B cell (primary cell): ENCODE data around the gene SLC24A3. TPM values are rescaled to one million over a fixed set of nuclear protein-coding genes. Genes with fewer than 3 reads are reported as not detected.

Experiments used
- ATAC-seq: fragments of 200-7000 bp; cut with Tn5 transposase; one replicate; pipeline ENCODE4 v1.10.0; 2021; ENCODE audit warnings: low read depth, mild to moderate bottlenecking, moderate number of reproducible peaks, moderate library complexity
- CTCF ChIA-PET: fragments of 350-600 bp; sonication (Branson Sonifier 250); formaldehyde crosslinking; loops from one replicate; lab custom pipeline; 2021; ENCODE audit warnings: antibody characterized with exemption, inconsistent platforms; lab: Charles Lee
- POLR2A ChIA-PET: fragments of 350-600 bp; sonication (Branson Sonifier 250); formaldehyde crosslinking; loops from one replicate; lab custom pipeline; 2021; ENCODE audit warnings: antibody characterized with exemption; lab: Charles Lee
- DNase-seq: peaks from one replicate; pipeline ENCODE4 v3.0.0; 2013
- H2AFZ ChIP-seq: 2 replicates; pipeline ENCODE4 v1.6.1; 2012; ENCODE audit warnings: mild to moderate bottlenecking, low read depth, low read length; ENCODE audit not compliant: insufficient read depth, poor library complexity, severe bottlenecking
- H3K27ac ChIP-seq, 2 donors: 1 replicate in 1 of 2; 2 replicates in 1 of 2; pipeline ENCODE4 v1.5.1; 2012 to 2013; ENCODE audit warnings: low read length in 2 of 2, mild to moderate bottlenecking in 2 of 2, moderate library complexity in 1 of 2
- H3K27me3 ChIP-seq, 4 experiments: fragments of 200-600 bp in 1 of 4; sonication (generic) in 1 of 4; replicated peaks in 1 of 4; 1 replicate in 2 of 4; 2 replicates in 2 of 4; pipeline versions ENCODE4 v1.6.1 to v1.7.0; 2013 to 2016; ENCODE audit warnings: low read length in 3 of 4, mild to moderate bottlenecking in 2 of 4, mixed read lengths in 1 of 4, moderate library complexity in 1 of 4; ENCODE audit not compliant: insufficient read depth in 4 of 4, control insufficient read depth in 3 of 4; ENCODE audit errors: control extremely low read depth in 1 of 4
- H3K36me3 ChIP-seq, 2 experiments: replicated peaks in 1 of 2; 1 replicate in 1 of 2; 2 replicates in 1 of 2; pipeline versions ENCODE4 v1.6.1 to v1.7.1; 2013; ENCODE audit warnings: low read length in 1 of 2; ENCODE audit not compliant: insufficient read depth in 2 of 2, control insufficient read depth in 1 of 2; ENCODE audit errors: control extremely low read depth in 1 of 2, extremely low read depth in 1 of 2
- H3K4me1 ChIP-seq, 2 donors: fragments of 200-600 bp in 1 of 2; sonication (generic) in 1 of 2; 1 replicate in 1 of 2; 2 replicates in 1 of 2; pipeline versions ENCODE4 v1.5.1 to v1.6.1; 2013 to 2017; ENCODE audit warnings: low read length in 2 of 2; ENCODE audit not compliant: control insufficient read depth in 2 of 2, insufficient read depth in 2 of 2
- H3K4me2 ChIP-seq: replicated peaks from 2 replicates; pipeline ENCODE3; 2012; ENCODE audit warnings: mild to moderate bottlenecking, low read depth, low read length; ENCODE audit not compliant: poor library complexity, severe bottlenecking
- H3K4me3 ChIP-seq, 5 experiments: fragments of 200-600 bp in 1 of 5; sonication (generic) in 1 of 5; 1 replicate in 3 of 5; 2 replicates in 2 of 5; pipeline versions ENCODE4 v1.5.1 to v1.7.0; 2011 to 2016; ENCODE audit warnings: low read length in 4 of 5, mild to moderate bottlenecking in 4 of 5, low read depth in 2 of 5, control low read depth in 1 of 5, moderate library complexity in 1 of 5; ENCODE audit not compliant: insufficient read depth in 1 of 5; ENCODE audit errors: control extremely low read depth in 1 of 5, extremely low read depth in 1 of 5
- H3K79me2 ChIP-seq: fragments of 200-600 bp; sonication (generic); one replicate; pipeline ENCODE4 v1.6.0; 2016; ENCODE audit warnings: low read length; ENCODE audit not compliant: control insufficient read depth, insufficient read depth
- H3K9ac ChIP-seq: fragments of 200-600 bp; sonication (generic); 2 replicates; pipeline ENCODE4 v1.6.1; 2017; ENCODE audit warnings: mild to moderate bottlenecking, low read length, moderate library complexity
- H3K9me3 ChIP-seq, 3 donors: one replicate each; pipeline versions ENCODE4 v1.6.1 to v1.7.1; 2013; ENCODE audit warnings: low read length in 2 of 3; ENCODE audit not compliant: control insufficient read depth in 2 of 3, insufficient read depth in 1 of 3; ENCODE audit errors: control extremely low read depth in 1 of 3
- H4K20me1 ChIP-seq: 2 replicates; pipeline ENCODE4 v1.6.0; 2012; ENCODE audit warnings: mild to moderate bottlenecking, low read length; ENCODE audit not compliant: insufficient read depth, control insufficient read depth, poor library complexity, severe bottlenecking
- H3K27ac Mint-ChIP-seq: one replicate; pipeline ENCODE4 v1.8.0; 2021; ENCODE audit warnings: mixed read lengths
- H3K27me3 Mint-ChIP-seq: one replicate; pipeline ENCODE4 v1.8.0; 2021; ENCODE audit warnings: mixed read lengths
- H3K4me1 Mint-ChIP-seq: one replicate; pipeline ENCODE4 v1.8.0; 2021; ENCODE audit warnings: mixed read lengths
- H3K4me3 Mint-ChIP-seq: one replicate; pipeline ENCODE4 v1.8.0; 2021; ENCODE audit warnings: mixed read lengths
- H3K9me3 Mint-ChIP-seq: one replicate; pipeline ENCODE4 v1.8.0; 2022; ENCODE audit warnings: mixed read lengths; ENCODE audit not compliant: insufficient read depth
- CTCF ChIP-seq: fragments of 200-600 bp; IDR thresholded peaks from one replicate; pipeline ENCODE4 v1.8.0; 2022; ENCODE audit warnings: antibody characterized with exemption, mild to moderate bottlenecking
- EZH2 ChIP-seq: IDR thresholded peaks from 2 replicates; pipeline ENCODE4 v1.6.1; 2012; ENCODE audit warnings: borderline replicate concordance, low read depth, mild to moderate bottlenecking, moderate library complexity, low read length; ENCODE audit not compliant: insufficient read depth, poor library complexity, severe bottlenecking
- WGBS: methylation state at CpG from one replicate; pipeline ENCODE4 v1.1.5; 2013; ENCODE audit warnings: missing lambda C conversion rate; ENCODE audit not compliant: insufficient coverage; 5-methylcytosine and 5-hydroxymethylcytosine counted together
- intact Hi-C: fragments of 100-400 bp; cut with micrococcal nuclease; formaldehyde crosslinking; loops from one replicate; pipeline ENCODE4 v1.10.0; 2022
- polyA plus RNA-seq: library from polyadenylated mRNA; depleted of rRNA; stranded (reverse); fragments of >200 nt; gene quantifications from 2 replicates; pipeline ENCODE4 v1.2.3, GENCODE V29; 2012
- total RNA-seq, 2 donors: library from RNA; stranded (reverse); fragments of 120-200 nt in 1 of 2; gene quantifications; 1 replicate in 1 of 2; 2 replicates in 1 of 2; pipeline versions ENCODE4 v1.2.3 to v1.2.4, GENCODE V29; 2013 to 2022

The SLC24A3 gene
- total and polyA plus RNA-seq, 2 donors (not counting 1 experiment from before 2014, with no cell fraction given): not detected

DNA sequence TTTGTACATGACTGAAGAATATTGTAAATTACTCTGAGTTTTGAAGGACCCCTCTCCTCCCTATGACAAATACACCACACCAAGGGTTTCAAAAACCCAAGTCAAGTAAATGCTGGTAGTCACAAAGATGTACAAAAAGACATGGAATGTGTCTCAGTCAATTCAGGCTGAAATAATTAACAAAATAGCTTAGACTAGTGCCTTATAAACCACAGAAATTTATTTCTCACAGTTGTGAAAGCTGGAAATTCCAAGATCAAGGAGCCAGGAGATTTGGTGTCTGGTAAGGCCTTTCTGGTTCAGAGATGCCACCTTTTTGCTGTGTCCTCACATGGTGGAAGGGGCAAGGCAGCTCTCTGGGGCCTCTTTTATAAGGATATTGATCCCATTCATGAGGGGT, 343.3 kb downstream of the SLC24A3 start:
- DNase-seq (no peak), ATAC-seq (no peak)
- Histone ChIP-seq H3K79me2 (no peaks in the 10 kb centered on the region), H3K9me3 (no peaks in the 10 kb centered on the region), H3K27me3 (no peaks in the 10 kb centered on the region), H4K20me1 (no peaks in the 10 kb centered on the region), H2AFZ (no peak overlapping the region), H3K4me1 (no peaks in the 10 kb centered on the region), H3K36me3 (no peaks in the 10 kb centered on the region), H3K4me3 (no peak overlapping the region), H3K4me2 (no peak overlapping the region), H3K27ac (no peak overlapping the region), H3K9ac (no peak overlapping the region)
- ChIA-PET CTCF (no interaction called here), POLR2A (no interaction called here)
- no peak overlapping the region for H3K27ac Mint-ChIP-seq
- no peak for TF ChIP-seq CTCF
- no peak for TF ChIP-seq EZH2
- H3K4me1 Mint-ChIP-seq: no peaks in the 10 kb centered on the region
- H3K27me3 Mint-ChIP-seq: no peaks in the 10 kb centered on the region
- H3K4me3 Mint-ChIP-seq: no peak overlapping the region
- no peaks in the 10 kb centered on the region for H3K9me3 Mint-ChIP-seq
- intact Hi-C loops: no loop called here

- TF ChIP-seq CTCF (no peak), EZH2 (no peak)
- Histone ChIP-seq H3K4me3 (no peak overlapping the region), H3K27me3 (no peaks in the 10 kb centered on the region), H3K27ac (no peak overlapping the region), H3K9ac (no peak overlapping the region), H3K4me2 (no peak overlapping the region), H3K36me3 (no peaks in the 10 kb centered on the region), H3K9me3 (no peaks in the 10 kb centered on the region), H4K20me1 (no peaks in the 10 kb centered on the region), H2AFZ (no peak overlapping the region), H3K4me1 (no peaks in the 10 kb centered on the region), H3K79me2 (no peaks in the 10 kb centered on the region)
- Mint-ChIP-seq H3K4me1 (no peaks in the 10 kb centered on the region), H3K27me3 (peaks cover 2% of the 10 kb centered on the region), H3K4me3 (no peak overlapping the region), H3K9me3 (no peaks in the 10 kb centered on the region), H3K27ac (no peak overlapping the region)
- intact Hi-C loops: no loop called here
- DNase-seq (no peak), ATAC-seq (no peak)
- WGBS: no CpG with 5 or more reads among the region's 1 CpG
- ChIA-PET POLR2A (no interaction called here), CTCF (no interaction called here)
Observed at GRCh38 chr20:19557291-19557690, 344.8 kb downstream of the SLC24A3 start.
